SH-SY5Y (cell line): Measurements from ENCODE around the gene MIPEP.

Experiments used
- GATA2 ChIP-seq: IDR thresholded peaks from 2 replicates; pipeline ENCODE4 v1.6.1; 2011; ENCODE audit warnings: mild to moderate bottlenecking, low read depth, low read length
- GATA3 ChIP-seq: IDR thresholded peaks from 2 replicates; pipeline ENCODE4 v1.6.1; 2011; ENCODE audit warnings: low read depth, mild to moderate bottlenecking, low read length, moderate library complexity

DNA sequence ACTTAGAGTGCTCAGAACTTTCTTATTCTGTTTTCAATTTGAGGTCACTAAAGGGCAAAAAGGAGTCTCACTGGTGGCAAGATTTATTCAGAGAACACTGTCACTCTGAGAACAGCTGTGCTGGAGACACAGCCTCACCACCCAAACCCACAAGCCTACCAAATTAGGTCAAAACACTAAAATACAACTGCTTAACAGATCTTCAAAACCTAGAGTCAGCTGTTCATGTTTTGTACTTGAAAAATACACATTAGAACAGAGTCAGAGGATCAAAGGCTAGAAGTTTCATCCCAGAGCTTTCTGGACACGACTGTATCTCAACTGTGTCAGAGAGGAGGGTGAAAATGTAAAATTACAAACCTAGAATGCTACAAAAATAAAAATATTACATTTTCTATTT, 89.3 kb downstream of the MIPEP start:
- TF ChIP-seq GATA2 (no peak), GATA3 (no peak)
